ENCODE data around the gene EPX. TPM values are rescaled to one million over a fixed set of nuclear protein-coding genes. Genes with fewer than 3 reads are reported as not detected.

Gene EPX
- total and polyA plus RNA-seq, 4 donors, result 0.14 to 0.96 TPM; not detected in 2

GRCh38 chr17:58229384-58229783 is 36.9 kb downstream of the EPX start:
- H3K4me3 ChIP-seq, result no peak overlapping the region
- no peak overlapping the region for H3K27ac ChIP-seq (ENCODE audit: low read depth in 1 of 2, low read length in 1 of 2)
- TF ChIP-seq CTCF (IDR thresholded peaks at IDR 0.05; ENCODE audit: control extremely low read depth, extremely low read depth), result no peak
- DNase-seq, result no peak
- no peaks in the 10 kb centered on the region for H3K36me3 ChIP-seq (ENCODE audit: control insufficient read depth in 4 of 4, insufficient read depth in 4 of 4, low read length in 4 of 4)
- no peak overlapping the region for H3K9ac ChIP-seq (ENCODE audit: insufficient read depth in 1 of 2, low read length in 2 of 2)
- H3K27me3 ChIP-seq (ENCODE audit: control insufficient read depth in 3 of 3, insufficient read depth in 3 of 3, low read length in 2 of 3), result peaks cover 4 to 43% (median 5%) of the 10 kb centered on the region in 3 donors
- H3K9me3 ChIP-seq (ENCODE audit: control insufficient read depth in 4 of 4, insufficient read depth in 3 of 4, low read length in 3 of 4), result no peaks in the 10 kb centered on the region
- no peak for ATAC-seq (ENCODE audit: insufficient read depth, low FRiP score)
- no peaks in the 10 kb centered on the region for H3K4me1 ChIP-seq (ENCODE audit: control insufficient read depth in 5 of 5, insufficient read depth in 5 of 5, low read length in 5 of 5)
- WGBS, 2 donors, result 59 to 94% methylated on average over 1 of the region's 1 CpG

- H3K36me3 ChIP-seq (ENCODE audit: control insufficient read depth in 4 of 4, insufficient read depth in 4 of 4, low read length in 4 of 4), result no peaks in the 10 kb centered on the region
- no peak for DNase-seq
- H3K4me1 ChIP-seq (ENCODE audit: control insufficient read depth in 5 of 5, insufficient read depth in 5 of 5, low read length in 5 of 5), result no peaks in the 10 kb centered on the region
- WGBS, 2 donors, result 95% methylated on average over 4 of the region's 4 CpGs
- no peak overlapping the region for H3K9ac ChIP-seq (ENCODE audit: insufficient read depth in 1 of 2, low read length in 2 of 2)
- no peak for ATAC-seq (ENCODE audit: insufficient read depth, low FRiP score)
- H3K27me3 ChIP-seq (ENCODE audit: control insufficient read depth in 3 of 3, insufficient read depth in 3 of 3, low read length in 2 of 3), result peaks cover 4 to 48% (median 5%) of the 10 kb centered on the region in 3 donors
- no peak for TF ChIP-seq CTCF (IDR thresholded peaks at IDR 0.05; ENCODE audit: control extremely low read depth, extremely low read depth)
- no peaks in the 10 kb centered on the region for H3K9me3 ChIP-seq (ENCODE audit: control insufficient read depth in 4 of 4, insufficient read depth in 3 of 4, low read length in 3 of 4)
- H3K27ac ChIP-seq (ENCODE audit: low read depth in 1 of 2, low read length in 1 of 2), result no peak overlapping the region
- no peak overlapping the region for H3K4me3 ChIP-seq
Measured at GRCh38 chr17:58229881-58230280, 37.4 kb downstream of the EPX start.

- no peak overlapping the region for H3K27ac ChIP-seq (ENCODE audit: low read depth in 1 of 2, low read length in 1 of 2)
- no peaks in the 10 kb centered on the region for H3K36me3 ChIP-seq (ENCODE audit: control insufficient read depth in 4 of 4, insufficient read depth in 4 of 4, low read length in 4 of 4)
- H3K27me3 ChIP-seq (ENCODE audit: control insufficient read depth in 3 of 3, insufficient read depth in 3 of 3, low read length in 2 of 3), result peaks cover 4 to 50% (median 7%) of the 10 kb centered on the region in 3 donors
- 43 to 59% methylated on average over 2 of the region's 2 CpGs for WGBS, 2 donors
- DNase-seq, result no peak
- no peak overlapping the region for H3K9ac ChIP-seq (ENCODE audit: insufficient read depth in 1 of 2, low read length in 2 of 2)
- ATAC-seq (ENCODE audit: insufficient read depth, low FRiP score), result no peak
- no peak for TF ChIP-seq CTCF (IDR thresholded peaks at IDR 0.05; ENCODE audit: control extremely low read depth, extremely low read depth)
- H3K9me3 ChIP-seq (ENCODE audit: control insufficient read depth in 4 of 4, insufficient read depth in 3 of 4, low read length in 3 of 4), result peaks cover 0 to 3% (median 0%) of the 10 kb centered on the region in 4 donors
- H3K4me3 ChIP-seq, result no peak overlapping the region
- no peaks in the 10 kb centered on the region for H3K4me1 ChIP-seq (ENCODE audit: control insufficient read depth in 5 of 5, insufficient read depth in 5 of 5, low read length in 5 of 5)
Measured at GRCh38 chr17:58231641-58232040, 39.1 kb downstream of the EPX start.

GRCh38 chr17:58232707-58233156 is 40.2 kb downstream of the EPX start:
- no peak for ATAC-seq (ENCODE audit: insufficient read depth, low FRiP score)
- TF ChIP-seq CTCF (IDR thresholded peaks at IDR 0.05; ENCODE audit: control extremely low read depth, extremely low read depth), result no peak
- no peak overlapping the region for H3K4me3 ChIP-seq
- H3K36me3 ChIP-seq (ENCODE audit: control insufficient read depth in 4 of 4, insufficient read depth in 4 of 4, low read length in 4 of 4), result no peaks in the 10 kb centered on the region
- 37 to 52% methylated on average over 12 of the region's 12 CpGs for WGBS, 2 donors
- DNase-seq, result no peak
- no peak overlapping the region for H3K9ac ChIP-seq (ENCODE audit: insufficient read depth in 1 of 2, low read length in 2 of 2)
- no peaks in the 10 kb centered on the region for H3K4me1 ChIP-seq (ENCODE audit: control insufficient read depth in 5 of 5, insufficient read depth in 5 of 5, low read length in 5 of 5)
- peaks cover 1 to 54% (median 7%) of the 10 kb centered on the region in 3 donors for H3K27me3 ChIP-seq (ENCODE audit: control insufficient read depth in 3 of 3, insufficient read depth in 3 of 3, low read length in 2 of 3)
- H3K27ac ChIP-seq (ENCODE audit: low read depth in 1 of 2, low read length in 1 of 2), result no peak overlapping the region
- H3K9me3 ChIP-seq (ENCODE audit: control insufficient read depth in 4 of 4, insufficient read depth in 3 of 4, low read length in 3 of 4), result peaks cover 0 to 3% (median 0%) of the 10 kb centered on the region in 4 donors
